Suprapubic skin (tissue), 4 donors: Measurements from ENCODE around the gene PPP2R2D.

Source experiments
- CTCF ChIP-seq, 2 donors: fragments of 200-600 bp in 1 of 2; fragments of 450-650 bp in 1 of 2; sonication (generic) in 1 of 2; IDR thresholded peaks; one replicate each; pipeline ENCODE4 v1.5.1; 2016 to 2019; ENCODE audit warnings: antibody characterized with exemption in 2 of 2, mild to moderate bottlenecking in 1 of 2, moderate library complexity in 1 of 2
- EP300 ChIP-seq: sonication (generic); formaldehyde crosslinking; IDR thresholded peaks from one replicate; pipeline ENCODE4 v1.6.1; 2017; ENCODE audit warnings: antibody characterized with exemption
- POLR2A ChIP-seq, 2 donors: fragments of 450-650 bp; IDR thresholded peaks; one replicate each; pipeline ENCODE4 v1.6.1; 2017; ENCODE audit warnings: antibody characterized with exemption in 2 of 2, mild to moderate bottlenecking in 2 of 2, moderate library complexity in 2 of 2
- POLR2AphosphoS5 ChIP-seq, 3 donors: sonication (generic); formaldehyde crosslinking; IDR thresholded peaks; one replicate each; pipeline ENCODE4 v1.6.1; 2017; ENCODE audit warnings: antibody characterized with exemption in 3 of 3

- TF ChIP-seq POLR2AphosphoS5 (IDR thresholded peaks at IDR 0.05) (no peak), CTCF (IDR thresholded peaks at IDR 0.05) (no peak), POLR2A (IDR thresholded peaks at IDR 0.05) (no peak), EP300 (no peak)
Observed at GRCh38 chr10:131926253-131926652, 25.4 kb downstream of the PPP2R2D start.
